ENCODE results near the gene ZNF546.

GRCh38 chr19:39949026-39949747 is 47.7 kb upstream of the ZNF546 start:
- TF ChIP-seq CTCF (IDR thresholded peaks at IDR 0.05) = no peak
- no peak for TF ChIP-seq POLR2A (IDR thresholded peaks at IDR 0.05)
